ENCODE measurements around the gene NDUFV2. TPM values are rescaled to one million over a fixed set of nuclear protein-coding genes. Genes with fewer than 3 reads are reported as not detected.
A peak's percentile ranks its signal among the peaks of the same experiment; 100 is the strongest.

Gene NDUFV2
- total RNA-seq, 1 experiment from 2014 or later = 194 TPM

DNA sequence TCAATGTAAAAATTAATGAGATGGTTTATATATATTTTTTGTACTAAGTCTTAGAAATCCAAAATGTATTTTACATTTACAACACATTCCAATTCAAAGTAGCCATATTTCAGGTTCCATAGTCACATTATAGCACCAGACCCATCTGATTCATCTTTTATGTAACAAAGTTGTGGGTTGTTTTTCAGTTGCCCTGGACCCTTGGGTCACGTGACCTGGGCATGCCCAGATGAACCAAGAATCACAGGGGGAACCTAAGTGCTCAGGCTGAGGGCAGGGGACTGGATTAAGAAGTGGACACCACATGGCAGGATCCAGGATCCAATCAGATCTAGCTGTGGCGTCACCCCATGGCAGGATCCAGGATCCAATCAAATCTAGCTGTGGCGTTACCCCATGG is 44.9 kb upstream of the NDUFV2 start:
- no peaks in the 10 kb centered on the region for H4K20me1 ChIP-seq (ENCODE audit: insufficient read depth)
- POLR2A ChIA-PET = no interaction called here
- H2AFZ ChIP-seq (ENCODE audit: low read depth, low read length, poor library complexity, severe bottlenecking) = no peak overlapping the region
- RAD21 ChIA-PET (ENCODE audit: low non-redundant PET in 1 of 2, low total read pairs in 2 of 2, uncharacterized antibody in 2 of 2, unreplicated experiment in 2 of 2) = no interaction called here
- peak; percentile 38; the same call in 1 of the 2 replicates for ATAC-seq
- intact Hi-C loops (cut with micrococcal nuclease) = loop anchor here (5.0 to 10.0 kb wide), 2 partner anchors 360 to 403 kb away; no protein-coding TSS in a partner anchor
- H3K27me3 ChIP-seq (ENCODE audit: insufficient read depth, low read length) = no peaks in the 10 kb centered on the region
- H3K4me3 ChIP-seq (replicated peaks in 1 of 2; ENCODE audit: low read depth in 1 of 2, low read length in 2 of 2) = no peak overlapping the region
- peaks cover 5 to 14% of the 10 kb centered on the region in 2 experiments; a peak in 3 of 4 replicates for H3K4me1 ChIP-seq (ENCODE audit: control insufficient read depth in 1 of 2, insufficient read depth in 2 of 2, low read length in 2 of 2)
- H3K4me2 ChIP-seq (ENCODE audit: low read length) = no peak overlapping the region
- CTCF ChIA-PET = no interaction called here
- H3K9me3 ChIP-seq (ENCODE audit: control insufficient read depth in 1 of 2, insufficient read depth in 1 of 2, low read depth in 1 of 2, low read length in 2 of 2) = peaks cover 0 to 3% of the 10 kb centered on the region in 2 experiments; a peak in 1 of 4 replicates
- H3K36me3 ChIP-seq (ENCODE audit: control insufficient read depth in 1 of 2, insufficient read depth in 2 of 2, low read length in 2 of 2) = no peaks in the 10 kb centered on the region
- H3K9me2 ChIP-seq (ENCODE audit: insufficient read depth) = no peaks in the 10 kb centered on the region
- no peak for DNase-seq (ENCODE audit: low read depth, low spot score)
- H3K9ac ChIP-seq (ENCODE audit: low read length) = no peak overlapping the region
- no TSS peak for BruUV-seq (replicated peaks)
- no peak overlapping the region for H3K27ac ChIP-seq (ENCODE audit: low read depth, low read length)
- TF ChIP-seq ZBTB33 (IDR thresholded peaks at IDR 0.05; ENCODE audit: extremely low read depth, insufficient replicate concordance, low read length) (no peak), ELF1 (IDR thresholded peaks at IDR 0.05; ENCODE audit: borderline replicate concordance, low read depth) (no peak), POLR2AphosphoS5 (IDR thresholded peaks at IDR 0.05; ENCODE audit: low read depth, low read length) (no peak)
- no peaks in the 10 kb centered on the region for H3K79me2 ChIP-seq (ENCODE audit: insufficient read depth, low read length)

- Histone ChIP-seq H3K27me3 (ENCODE audit: insufficient read depth, low read length) (no peaks in the 10 kb centered on the region), H3K9me3 (ENCODE audit: control insufficient read depth in 1 of 2, insufficient read depth in 1 of 2, low read depth in 1 of 2, low read length in 2 of 2) (no peaks in the 10 kb centered on the region), H3K9me2 (ENCODE audit: insufficient read depth) (no peaks in the 10 kb centered on the region), H3K36me3 (ENCODE audit: control insufficient read depth in 1 of 2, insufficient read depth in 2 of 2, low read length in 2 of 2) (no peaks in the 10 kb centered on the region), H3K9ac (ENCODE audit: low read length) (no peak overlapping the region), H3K27ac (ENCODE audit: low read depth, low read length) (no peak overlapping the region), H3K4me2 (ENCODE audit: low read length) (no peak overlapping the region), H4K20me1 (ENCODE audit: insufficient read depth) (no peaks in the 10 kb centered on the region), H3K4me3 (replicated peaks in 1 of 2; ENCODE audit: low read depth in 1 of 2, low read length in 2 of 2) (no peak overlapping the region), H3K79me2 (ENCODE audit: insufficient read depth, low read length) (no peaks in the 10 kb centered on the region), H2AFZ (ENCODE audit: low read depth, low read length, poor library complexity, severe bottlenecking) (no peak overlapping the region), H3K4me1 (ENCODE audit: control insufficient read depth in 1 of 2, insufficient read depth in 2 of 2, low read length in 2 of 2) (peaks cover 5 to 14% of the 10 kb centered on the region in 2 experiments; a peak in 3 of 4 replicates)
- RAD21 ChIA-PET (ENCODE audit: low non-redundant PET in 1 of 2, low total read pairs in 2 of 2, uncharacterized antibody in 2 of 2, unreplicated experiment in 2 of 2) = no interaction called here
- POLR2A ChIA-PET = no interaction called here
- DNase-seq (ENCODE audit: low read depth, low spot score) = no peak
- TF ChIP-seq ZNF274 (IDR thresholded peaks at IDR 0.05; ENCODE audit: low read depth, low read length) (no peak), ELF1 (IDR thresholded peaks at IDR 0.05; ENCODE audit: borderline replicate concordance, low read depth) (no peak), CBX3 (IDR thresholded peaks at IDR 0.05; ENCODE audit: low read depth) (no peak), YY1 (IDR thresholded peaks at IDR 0.05; ENCODE audit: extremely low read depth, insufficient replicate concordance, low read depth, low read length) (no peak), RAD21 (IDR thresholded peaks at IDR 0.05; ENCODE audit: low read depth) (no peak), POLR2A (IDR thresholded peaks at IDR 0.05; ENCODE audit: borderline replicate concordance, extremely low read depth, insufficient read depth, insufficient read length) (no peak), EGR1 (IDR thresholded peaks at IDR 0.05; ENCODE audit: low read depth) (no peak), JUND (IDR thresholded peaks at IDR 0.05) (no peak), ZBTB33 (IDR thresholded peaks at IDR 0.05; ENCODE audit: extremely low read depth, insufficient replicate concordance, low read length) (no peak), POLR2AphosphoS5 (IDR thresholded peaks at IDR 0.05; ENCODE audit: low read depth, low read length) (no peak), REST (IDR thresholded peaks at IDR 0.05; ENCODE audit: low read depth) (no peak)
- TF ChIP-seq, protein P1, sequence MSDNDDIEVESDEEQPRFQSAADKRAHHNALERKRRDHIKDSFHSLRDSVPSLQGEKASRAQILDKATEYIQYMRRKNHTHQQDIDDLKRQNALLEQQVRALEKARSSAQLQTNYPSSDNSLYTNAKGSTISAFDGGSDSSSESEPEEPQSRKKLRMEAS (IDR thresholded peaks at IDR 0.05) = no peak
- intact Hi-C loops (cut with micrococcal nuclease) = loop anchor here (5.0 to 10.0 kb wide), 2 partner anchors 361 to 404 kb away; no protein-coding TSS in a partner anchor
- no peak for ATAC-seq
- CTCF ChIA-PET = no interaction called here
- BruUV-seq (replicated peaks) = no TSS peak
These were observed 44.1 kb upstream of the NDUFV2 start for GRCh38 chr18:9058406-9058805.
